ENCODE measurements around the gene AEN.

DNA sequence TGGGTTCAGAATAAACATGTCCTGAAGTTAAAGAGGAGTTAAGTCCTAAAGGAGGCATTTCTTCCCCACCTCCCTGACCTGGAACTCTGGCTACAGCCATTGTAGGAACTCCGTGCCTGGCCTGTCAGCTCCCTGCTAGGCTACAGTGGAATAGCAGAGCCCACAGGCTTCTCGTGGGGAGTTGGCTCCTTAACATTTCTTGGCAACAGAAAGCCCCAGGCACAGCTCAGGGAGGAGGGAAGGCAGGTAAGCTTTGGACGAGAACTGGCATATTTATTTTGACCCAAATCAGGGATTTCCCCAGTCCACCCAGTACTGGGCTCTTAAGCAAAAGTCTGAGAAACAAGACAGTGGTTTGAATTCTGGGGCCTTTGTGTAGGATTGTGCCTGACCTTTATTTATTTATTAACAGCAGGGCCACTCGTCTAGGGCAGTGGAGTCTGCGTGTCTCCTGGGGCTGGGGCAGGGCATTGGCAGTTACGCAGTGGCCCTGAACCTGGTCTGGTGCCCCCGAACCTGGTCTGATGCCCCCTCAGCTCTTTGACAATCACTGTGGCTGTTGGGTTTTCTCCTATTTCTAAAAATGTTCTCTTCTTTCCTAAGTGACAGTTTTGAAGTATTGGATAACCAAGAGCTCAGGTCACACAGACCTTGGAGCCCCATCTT lies 9.8 kb downstream of the AEN start:
- TF ChIP-seq POLR2AphosphoS5 (IDR thresholded peaks at IDR 0.05; ENCODE audit: low read depth, low read length) (no peak), SIN3A (IDR thresholded peaks at IDR 0.05; ENCODE audit: borderline replicate concordance, insufficient read depth, low read length) (no peak), TAF1 (IDR thresholded peaks at IDR 0.05; ENCODE audit: borderline replicate concordance, insufficient read depth, low read length) (no peak)

Data from PFSK-1 (cell line).